ENCODE measurements around the gene PSMA6. TPM values are rescaled to one million over a fixed set of nuclear protein-coding genes. Genes with fewer than 3 reads are reported as not detected.
A peak's percentile ranks its signal among the peaks of the same experiment; 100 is the strongest.

The PSMA6 gene
- polyA plus RNA-seq, 1 donor (not counting 4 experiments of a cell fraction or from before 2014, with no cell fraction given): 326 TPM

- H3K4me3 ChIP-seq (ENCODE audit: control insufficient read depth in 2 of 3, extremely low read depth in 1 of 3, insufficient read depth in 2 of 3, low read depth in 1 of 3, low read length in 3 of 3): peak overlapping the region in 1 of 3 experiments; percentile 33
- DNase-seq (ENCODE audit: low read depth, low spot score): no peak
- H3K27me3 ChIP-seq (ENCODE audit: control insufficient read depth, extremely low read depth, insufficient read depth, low read length): no peaks in the 10 kb centered on the region
- no peak for FAIRE-seq
- no peaks in the 10 kb centered on the region for H4K20me1 ChIP-seq (ENCODE audit: control insufficient read depth, extremely low read depth, insufficient read depth, low read length)
- TF ChIP-seq EZH2 (IDR thresholded peaks at IDR 0.05; ENCODE audit: low read length) (no peak), CTCF (optimal IDR thresholded peaks at IDR 0.05 in 1 of 3, IDR thresholded peaks at IDR 0.05 in 1 of 3, conservative IDR thresholded peaks at IDR 0.05 in 1 of 3; ENCODE audit: extremely low read depth in 1 of 3, insufficient read depth in 2 of 3, low read length in 3 of 3) (no peak)
- dilution Hi-C loops (cut with MboI; ENCODE audit: extremely low pct_ligation_motif_present, low sequenced_read_pairs): no loop called here
- peak overlapping the region; percentile 41 for H3K9ac ChIP-seq (ENCODE audit: control insufficient read depth, extremely low read depth, insufficient read depth, low read length)
- peak overlapping the region; percentile 78 for H2AFZ ChIP-seq (ENCODE audit: control insufficient read depth, low read length)
- H3K27ac ChIP-seq (ENCODE audit: control insufficient read depth, insufficient read depth, low read length): peak overlapping the region; percentile 40
- no peaks in the 10 kb centered on the region for H3K9me1 ChIP-seq (ENCODE audit: control insufficient read depth, extremely low read depth, insufficient read depth, low read length)
- no peaks in the 10 kb centered on the region for H3K36me3 ChIP-seq (ENCODE audit: control insufficient read depth in 2 of 2, extremely low read depth in 1 of 2, insufficient read depth in 2 of 2, low read length in 2 of 2)
- H3K9me3 ChIP-seq (ENCODE audit: control insufficient read depth, low read depth, low read length): no peaks in the 10 kb centered on the region
- H3K4me2 ChIP-seq (ENCODE audit: control insufficient read depth, extremely low read depth, insufficient read depth, low read depth, low read length): peak overlapping the region; percentile 62
- H3K79me2 ChIP-seq (ENCODE audit: control insufficient read depth, insufficient read depth, low read length): no peaks in the 10 kb centered on the region
- peaks cover 30% of the 10 kb centered on the region for H3K4me1 ChIP-seq (ENCODE audit: control insufficient read depth, extremely low read depth, insufficient read depth, low read length)
Observed at GRCh38 chr14:35341751-35342488, 49.7 kb downstream of the PSMA6 start.

GRCh38 chr14:35342489-35343010, 50.4 kb downstream of the PSMA6 start:
- no peaks in the 10 kb centered on the region for H3K36me3 ChIP-seq (ENCODE audit: control insufficient read depth in 2 of 2, extremely low read depth in 1 of 2, insufficient read depth in 2 of 2, low read length in 2 of 2)
- DNase-seq (ENCODE audit: low read depth, low spot score): no peak
- H3K9me3 ChIP-seq (ENCODE audit: control insufficient read depth, low read depth, low read length): no peaks in the 10 kb centered on the region
- peak overlapping the region; percentile 62 for H3K4me2 ChIP-seq (ENCODE audit: control insufficient read depth, extremely low read depth, insufficient read depth, low read depth, low read length)
- peaks cover 24% of the 10 kb centered on the region for H3K4me1 ChIP-seq (ENCODE audit: control insufficient read depth, extremely low read depth, insufficient read depth, low read length)
- no peaks in the 10 kb centered on the region for H3K79me2 ChIP-seq (ENCODE audit: control insufficient read depth, insufficient read depth, low read length)
- H3K27ac ChIP-seq (ENCODE audit: control insufficient read depth, insufficient read depth, low read length): no peak overlapping the region
- no peak overlapping the region for H3K4me3 ChIP-seq (ENCODE audit: control insufficient read depth in 2 of 3, extremely low read depth in 1 of 3, insufficient read depth in 2 of 3, low read depth in 1 of 3, low read length in 3 of 3)
- H3K9ac ChIP-seq (ENCODE audit: control insufficient read depth, extremely low read depth, insufficient read depth, low read length): no peak overlapping the region
- peak overlapping the region; percentile 78 for H2AFZ ChIP-seq (ENCODE audit: control insufficient read depth, low read length)
- no peaks in the 10 kb centered on the region for H4K20me1 ChIP-seq (ENCODE audit: control insufficient read depth, extremely low read depth, insufficient read depth, low read length)
- no peak for FAIRE-seq
- no peaks in the 10 kb centered on the region for H3K27me3 ChIP-seq (ENCODE audit: control insufficient read depth, extremely low read depth, insufficient read depth, low read length)
- no peaks in the 10 kb centered on the region for H3K9me1 ChIP-seq (ENCODE audit: control insufficient read depth, extremely low read depth, insufficient read depth, low read length)
- dilution Hi-C loops (cut with MboI; ENCODE audit: extremely low pct_ligation_motif_present, low sequenced_read_pairs): no loop called here
- TF ChIP-seq EZH2 (IDR thresholded peaks at IDR 0.05; ENCODE audit: low read length): no peak
- TF ChIP-seq CTCF (optimal IDR thresholded peaks at IDR 0.05 in 1 of 3, IDR thresholded peaks at IDR 0.05 in 1 of 3, conservative IDR thresholded peaks at IDR 0.05 in 1 of 3; ENCODE audit: extremely low read depth in 1 of 3, insufficient read depth in 2 of 3, low read length in 3 of 3): no peak
